HG02798 (cell line): ENCODE measurements around the gene DIP2C.
"Not testable (repeated sequence)": the region's sequence is repeated elsewhere in the genome, so short reads cannot be mapped to it uniquely, and the experiment has no call there.

Source experiments
- ATAC-seq: cut with Tn5 transposase; IDR thresholded peaks from one replicate; pipeline ENCODE4 v1.9.1; 2021; ENCODE audit warnings: mild to moderate bottlenecking; ENCODE audit not compliant: unreplicated experiment, poor library complexity

Gene DIP2C

DNA sequence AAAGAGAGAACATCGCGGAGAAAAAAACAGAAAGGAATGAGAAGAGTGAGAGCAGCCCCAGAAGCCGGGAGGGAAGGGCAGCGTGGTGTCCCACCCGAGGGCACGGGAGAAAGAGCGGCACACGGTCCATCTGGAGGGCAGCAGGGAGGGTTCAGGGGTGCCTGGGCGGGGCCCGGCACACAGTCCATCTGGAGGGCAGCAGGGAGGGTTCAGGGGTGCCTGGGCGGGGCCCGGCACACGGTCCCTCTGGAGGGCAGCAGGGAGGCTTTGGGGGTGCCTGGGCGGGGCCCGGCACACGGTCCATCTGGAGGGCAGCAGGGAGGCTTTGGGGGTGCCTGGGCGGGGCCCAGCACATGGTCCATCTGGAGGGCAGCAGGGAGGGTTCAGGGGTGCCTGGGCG is 381.8 kb downstream of the DIP2C start:
- no peak for ATAC-seq

DNA sequence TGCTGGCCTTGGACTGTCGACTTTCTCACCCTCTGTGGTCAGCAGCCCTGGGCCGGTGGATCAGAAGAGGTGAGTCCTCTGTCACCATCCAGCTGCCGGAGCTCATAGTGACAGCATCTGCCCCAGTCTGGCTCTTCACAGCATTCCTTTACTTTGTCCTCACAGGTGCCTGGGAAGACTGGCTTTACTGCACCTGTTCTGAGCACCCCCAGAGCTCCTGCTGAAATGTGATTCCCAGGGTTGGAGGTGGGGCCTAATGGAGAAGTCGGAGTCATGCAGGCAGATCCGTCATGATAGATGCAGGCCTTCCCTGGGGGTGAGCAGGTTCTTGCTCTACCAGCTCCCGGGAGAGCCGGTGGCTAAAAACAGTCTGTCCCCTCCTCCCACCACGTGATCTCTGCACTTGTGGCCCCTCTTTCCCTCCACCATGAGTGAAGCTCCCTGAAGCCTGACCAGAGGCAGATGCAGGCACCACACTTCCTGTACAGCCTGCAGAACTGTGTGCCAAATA is 382.7 kb downstream of the DIP2C start:
- ATAC-seq: no peak

DNA sequence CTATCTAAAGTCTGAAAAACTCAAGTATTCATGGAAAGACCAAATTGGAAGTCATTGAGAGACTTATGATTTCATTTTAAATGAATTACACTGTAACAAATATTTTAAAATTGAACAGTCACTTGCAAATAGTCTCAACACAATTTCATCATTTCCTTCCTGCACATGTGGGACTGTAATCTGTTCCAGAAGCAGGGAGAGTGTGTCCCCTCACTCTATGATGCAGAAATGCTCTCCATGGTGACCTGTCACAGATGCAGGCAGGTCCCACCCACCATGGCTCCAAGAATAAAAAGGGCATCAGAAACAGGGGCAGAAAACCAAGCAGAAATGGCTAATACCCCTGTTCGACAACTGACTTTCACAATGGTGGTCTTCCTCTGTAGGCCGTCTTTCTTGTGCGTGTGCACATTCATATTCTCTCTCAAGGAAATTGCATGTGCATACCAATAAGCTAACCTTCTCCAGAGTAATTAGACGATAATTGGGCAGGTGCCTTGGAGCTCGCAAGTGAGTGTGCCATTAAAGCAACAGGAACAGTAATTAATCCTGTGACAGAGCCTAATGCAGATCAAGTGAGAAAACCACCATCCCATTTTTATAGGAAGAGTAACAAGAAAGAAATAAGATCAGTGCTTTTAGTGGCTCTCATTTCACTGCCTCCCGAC is 383.3 kb downstream of the DIP2C start:
- ATAC-seq: no peak

DNA sequence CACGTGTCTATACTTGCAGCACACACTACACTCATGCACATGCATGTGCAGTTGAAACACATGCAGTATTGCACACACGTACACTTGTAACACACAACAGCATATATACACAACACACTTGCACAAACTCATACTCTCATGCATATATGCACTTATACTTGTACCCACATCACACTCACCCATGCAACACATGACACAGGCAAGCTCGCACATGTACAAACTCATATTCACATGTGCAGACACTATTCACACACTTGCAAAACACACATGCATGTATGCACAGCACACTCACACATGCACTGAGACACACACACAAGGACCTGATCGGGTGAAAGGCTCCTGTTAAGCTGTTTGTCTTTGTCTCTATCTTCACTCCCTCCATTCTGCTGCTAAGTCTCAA is 384.4 kb downstream of the DIP2C start:
- no peak for ATAC-seq

DNA sequence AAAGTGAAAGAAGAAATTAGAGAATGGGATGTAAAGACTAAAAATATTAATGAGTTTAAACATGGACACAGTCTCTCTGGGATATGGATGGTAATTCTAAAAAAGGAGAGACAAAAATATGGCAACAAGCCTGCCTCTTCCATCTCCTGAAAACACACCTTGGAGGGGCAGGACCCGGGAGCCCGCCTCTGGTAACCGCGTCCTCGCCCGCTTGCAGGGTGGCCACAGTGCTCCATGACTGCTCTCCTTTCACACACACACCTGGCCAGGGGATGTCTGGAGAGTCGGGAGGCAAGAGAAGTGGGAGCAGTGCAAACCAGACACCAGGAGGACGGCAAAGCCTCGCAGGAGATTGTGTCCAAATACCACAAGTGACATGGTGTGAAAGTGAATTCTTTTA is 387.9 kb downstream of the DIP2C start:
- ATAC-seq: no peak

DNA sequence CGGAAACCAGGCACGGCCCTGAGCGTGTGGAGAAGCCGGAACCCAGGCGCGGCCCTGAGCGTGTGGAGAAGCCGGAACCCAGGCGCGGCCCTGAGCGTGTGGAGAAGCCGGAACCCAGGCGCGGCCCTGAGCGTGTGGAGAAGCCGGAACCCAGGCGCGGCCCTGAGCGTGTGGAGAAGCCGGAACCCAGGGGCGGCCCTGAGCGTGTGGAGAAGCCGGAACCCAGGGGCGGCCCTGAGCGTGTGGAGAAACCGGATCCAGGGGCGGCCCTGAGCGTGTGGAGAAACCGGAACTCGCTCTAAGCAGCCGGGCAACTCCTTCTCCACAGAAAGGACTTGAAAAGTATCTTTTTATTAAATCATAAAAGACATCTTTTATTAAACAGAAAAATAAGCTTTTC is 388.9 kb downstream of the DIP2C start:
- not testable (repeated sequence) for ATAC-seq

DNA sequence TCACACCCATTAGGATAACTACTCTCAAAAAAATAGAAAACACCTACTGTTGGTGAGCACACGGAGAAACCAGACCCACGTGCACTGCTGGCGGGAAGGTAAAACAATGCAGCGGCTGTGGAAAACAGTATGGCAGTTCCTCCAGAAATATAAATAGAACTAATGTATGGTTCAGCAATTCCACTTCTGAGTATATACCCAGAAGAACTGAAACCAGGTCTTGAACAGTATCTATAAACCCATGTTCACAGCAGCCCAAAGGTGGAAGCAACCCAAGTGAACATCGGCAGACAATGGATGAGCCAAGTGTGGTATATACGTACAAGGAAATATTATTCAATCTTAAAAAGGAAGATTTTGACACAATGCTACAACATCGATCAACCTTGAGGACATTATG is 389.5 kb downstream of the DIP2C start:
- ATAC-seq: no peak

DNA sequence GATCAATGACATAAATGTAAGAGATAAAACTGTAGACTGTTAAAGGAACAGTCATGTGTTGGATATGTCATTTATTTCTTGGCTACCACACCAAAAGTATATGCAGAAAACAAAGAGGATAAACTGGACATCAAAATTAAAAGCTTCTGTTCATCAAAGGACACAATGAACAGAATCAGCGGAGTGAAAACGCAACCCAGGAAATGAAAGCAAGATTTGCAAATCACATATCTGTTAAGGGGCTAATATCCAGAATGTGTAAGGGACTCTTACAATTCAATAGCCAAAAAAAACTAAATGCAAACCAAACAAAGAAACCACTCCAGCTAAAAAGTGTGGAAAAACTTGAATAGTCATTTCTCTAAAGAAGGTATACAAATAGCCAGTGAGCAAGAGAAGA is 390.0 kb downstream of the DIP2C start:
- ATAC-seq: no peak

DNA sequence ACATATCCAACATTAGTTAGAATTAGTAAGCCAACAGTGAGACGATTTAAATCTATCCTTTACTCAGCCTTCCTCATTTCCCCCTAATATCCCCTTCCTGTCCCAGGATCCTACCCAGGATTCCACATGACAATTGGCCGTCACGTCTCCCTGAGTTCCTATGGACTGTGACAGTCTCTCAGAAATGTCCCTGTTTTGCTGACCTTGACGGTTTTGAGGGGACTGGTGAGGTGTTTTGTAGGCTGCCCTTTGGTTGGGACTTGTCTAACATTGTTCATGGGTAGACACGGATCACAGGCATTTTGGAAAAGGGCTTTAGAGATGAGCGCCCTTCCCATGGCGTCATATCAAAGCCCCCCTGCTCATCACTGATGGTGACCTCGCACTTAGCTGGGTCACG is 391.4 kb downstream of the DIP2C start:
- no peak for ATAC-seq

DNA sequence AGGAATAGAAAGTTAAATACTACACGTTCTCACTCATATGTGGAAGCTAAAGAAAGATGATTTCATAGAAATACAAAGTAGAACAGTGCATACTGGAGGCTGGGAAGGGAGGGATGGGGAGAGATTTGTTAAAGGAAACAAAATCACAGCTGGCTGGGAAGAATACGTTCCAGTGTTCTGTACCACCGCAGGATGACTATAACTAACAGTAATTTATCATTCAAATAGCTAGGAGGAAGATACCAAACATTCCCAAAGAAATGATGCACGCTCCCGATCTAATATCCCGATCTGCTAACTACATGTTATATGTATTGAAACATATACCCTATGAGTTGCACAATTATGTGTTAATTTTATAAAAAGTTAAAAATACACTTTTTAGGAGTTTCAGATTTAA is 391.9 kb downstream of the DIP2C start:
- ATAC-seq: no peak

DNA sequence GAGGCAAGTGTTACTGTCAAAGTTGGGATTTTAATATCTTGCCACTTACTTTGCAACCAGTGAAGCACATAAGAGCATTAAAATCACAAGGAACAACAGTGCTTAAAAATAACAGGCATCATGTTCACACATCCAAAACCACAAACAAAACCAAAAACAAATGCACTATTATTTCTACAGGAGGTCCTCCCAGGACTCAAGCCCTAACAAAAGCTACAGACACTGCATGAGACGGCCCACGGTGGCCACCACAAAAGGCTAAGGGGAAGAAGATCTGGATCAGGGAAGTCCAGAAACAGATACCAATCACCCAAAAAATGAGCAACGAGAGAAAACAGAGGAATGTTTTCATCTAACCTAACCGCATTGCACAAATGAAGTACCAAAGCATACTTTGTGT is 395.8 kb downstream of the DIP2C start:
- ATAC-seq: no peak

DNA sequence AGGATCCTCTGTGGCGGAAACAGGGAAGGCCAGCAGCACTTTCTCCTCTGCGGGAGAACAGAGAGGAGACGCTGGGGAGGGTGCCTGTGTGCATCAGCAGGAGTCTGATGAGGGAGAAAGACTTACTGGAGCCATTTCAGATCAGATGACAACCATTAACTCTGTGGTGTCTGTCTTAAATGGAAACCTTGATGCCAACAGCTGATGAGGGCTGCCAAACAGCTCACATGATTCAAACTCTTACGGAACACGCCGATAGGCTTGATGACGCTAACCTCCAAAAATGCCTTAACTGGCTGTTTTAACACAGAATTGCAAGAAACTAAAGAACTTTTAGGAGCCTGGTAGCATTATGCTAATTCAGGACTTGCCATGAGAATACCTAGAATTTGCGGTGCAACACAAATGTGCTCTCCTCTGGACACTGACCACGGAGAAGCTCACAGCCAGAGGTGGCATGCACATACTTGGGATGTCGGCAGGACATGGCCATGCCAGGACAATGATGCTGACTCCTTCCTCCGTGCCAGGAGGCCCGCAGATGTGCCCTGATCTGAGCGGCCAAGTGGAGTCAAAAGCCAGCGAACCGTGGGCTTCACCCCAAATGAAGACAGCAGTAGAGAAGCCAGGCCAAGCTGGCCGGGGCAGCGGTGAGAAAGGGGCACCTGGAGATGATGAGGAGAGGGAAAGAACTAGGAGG is 399.3 kb downstream of the DIP2C start:
- no peak for ATAC-seq

DNA sequence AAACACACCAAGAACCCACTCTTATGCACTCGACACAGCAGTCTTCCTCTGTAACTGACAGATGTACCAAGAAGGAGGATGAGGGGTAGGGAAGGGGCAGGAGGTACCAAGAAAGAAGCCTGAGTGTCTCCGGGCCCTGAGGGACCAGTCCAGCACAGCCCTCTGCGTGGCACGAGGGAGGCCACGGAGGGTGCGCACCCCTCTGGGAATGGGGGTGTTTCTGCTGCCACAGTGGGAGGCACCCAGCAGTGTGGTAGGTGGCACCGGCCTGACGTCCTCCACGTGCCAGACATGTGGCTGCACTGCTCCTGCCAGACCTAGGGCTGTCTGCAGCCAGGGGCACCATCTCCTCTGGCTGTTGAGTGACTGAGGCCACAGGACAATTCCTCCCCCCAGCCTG is 399.9 kb downstream of the DIP2C start:
- no peak for ATAC-seq

DNA sequence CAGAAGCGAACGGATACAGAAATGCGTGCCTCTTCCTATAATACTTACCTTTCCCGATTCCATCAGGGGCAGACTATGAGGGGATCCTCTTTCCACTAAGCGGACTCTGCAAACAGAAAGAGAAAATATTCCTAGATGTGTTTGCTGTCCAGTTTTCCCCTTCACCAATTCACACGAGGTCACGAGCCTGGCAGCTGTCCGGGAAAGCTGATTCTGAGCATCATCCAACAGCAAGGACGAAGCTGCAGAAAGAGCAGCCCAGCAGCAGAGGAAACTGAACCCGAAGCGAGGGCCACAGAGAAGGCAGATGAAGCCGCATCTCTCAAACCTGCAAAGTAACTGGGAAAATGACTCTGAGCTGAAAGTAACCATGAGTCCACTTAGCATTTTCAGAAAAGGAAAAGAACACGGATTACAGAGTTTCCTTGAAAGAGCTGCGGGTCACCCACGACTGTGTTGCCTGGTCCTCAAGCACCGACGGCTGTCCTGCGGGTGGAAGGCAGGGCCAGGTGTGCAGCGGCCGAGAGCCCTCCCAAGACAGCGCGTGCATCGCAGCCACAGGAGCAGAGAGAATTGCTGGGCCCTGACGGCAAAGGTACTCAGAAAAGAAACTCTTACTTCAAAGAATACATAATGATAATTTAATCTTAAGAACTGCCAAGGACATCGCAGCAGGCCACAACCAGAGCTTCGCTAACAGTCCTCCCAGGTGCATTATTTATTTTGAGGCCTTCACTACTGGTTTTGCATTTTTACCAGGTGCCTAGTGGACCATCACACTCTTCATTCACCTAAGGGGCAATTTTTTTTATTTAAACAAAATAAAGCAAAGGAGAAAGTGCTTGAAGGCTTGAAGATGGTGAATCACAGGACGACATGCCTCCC is 400.9 kb downstream of the DIP2C start:
- no peak for ATAC-seq

DNA sequence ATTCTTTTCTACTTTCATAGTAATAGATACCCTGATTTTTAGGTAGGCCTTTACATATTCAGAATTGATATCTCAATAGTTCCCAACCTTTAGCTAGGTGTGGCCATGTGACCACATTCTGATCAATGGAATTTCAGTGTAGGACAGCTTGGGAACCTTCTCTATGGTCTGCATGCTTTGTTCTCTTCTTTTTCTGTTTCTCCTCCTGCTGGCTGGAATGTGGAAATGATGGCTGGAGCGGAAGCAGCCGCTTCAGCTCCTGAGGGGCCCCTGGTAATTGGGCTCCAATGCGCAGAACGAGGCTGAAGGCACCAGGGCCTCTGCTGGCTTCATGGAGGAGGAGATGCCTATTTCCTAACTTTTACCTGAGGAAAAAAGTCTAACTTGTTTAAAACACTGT is 401.7 kb downstream of the DIP2C start:
- no peak for ATAC-seq

DNA sequence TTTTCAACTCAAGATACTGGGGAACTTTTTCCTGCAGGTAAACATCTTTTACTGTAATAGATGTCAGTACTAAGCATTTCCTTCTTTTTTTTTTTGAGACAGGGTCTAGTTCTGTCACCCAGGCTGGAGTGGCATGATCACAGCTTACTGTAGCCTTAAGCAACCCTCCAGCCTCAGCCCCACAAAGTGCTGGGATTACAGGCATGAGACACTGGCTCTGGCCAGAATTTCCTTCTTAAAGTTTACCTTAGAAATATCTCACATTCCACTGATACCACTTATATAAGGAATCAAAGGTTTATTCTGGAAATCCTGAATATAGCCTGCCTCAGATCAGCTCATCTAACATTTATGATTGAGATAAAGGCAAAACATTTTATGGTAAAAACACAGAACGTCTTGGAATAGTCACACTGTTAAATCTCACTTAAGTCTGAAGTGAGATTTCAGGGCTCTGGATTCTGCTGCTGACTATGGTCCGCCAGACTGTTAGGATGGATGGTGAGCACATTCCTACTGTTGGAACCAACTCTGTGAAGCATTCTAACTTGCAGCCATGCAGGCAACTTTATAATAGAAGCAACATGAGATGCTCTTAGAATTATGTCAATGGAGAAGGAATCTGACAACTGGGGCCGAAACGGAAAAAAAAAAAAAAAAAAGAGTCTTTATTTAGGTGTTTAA is 402.3 kb downstream of the DIP2C start:
- no peak for ATAC-seq

DNA sequence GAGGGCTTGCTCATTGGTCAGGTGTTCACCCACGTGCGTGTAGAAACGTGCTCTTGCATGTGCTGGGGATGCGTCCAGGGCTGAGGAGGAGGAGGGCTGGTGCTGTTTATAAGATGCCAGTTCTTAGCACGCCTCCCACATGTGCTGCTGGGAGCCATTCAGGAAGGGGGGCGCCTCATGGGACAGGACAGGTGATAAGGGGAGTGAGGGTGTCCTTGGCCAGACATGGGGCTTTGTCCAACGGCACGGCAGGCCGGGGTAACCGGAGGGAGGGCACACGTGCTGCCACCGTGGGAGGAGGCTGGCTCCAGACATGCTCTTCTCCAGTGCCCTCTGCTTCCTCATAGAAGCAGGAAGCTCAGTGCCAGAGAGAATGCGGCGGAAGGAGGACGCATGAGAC is 404.3 kb downstream of the DIP2C start:
- ATAC-seq: no peak

DNA sequence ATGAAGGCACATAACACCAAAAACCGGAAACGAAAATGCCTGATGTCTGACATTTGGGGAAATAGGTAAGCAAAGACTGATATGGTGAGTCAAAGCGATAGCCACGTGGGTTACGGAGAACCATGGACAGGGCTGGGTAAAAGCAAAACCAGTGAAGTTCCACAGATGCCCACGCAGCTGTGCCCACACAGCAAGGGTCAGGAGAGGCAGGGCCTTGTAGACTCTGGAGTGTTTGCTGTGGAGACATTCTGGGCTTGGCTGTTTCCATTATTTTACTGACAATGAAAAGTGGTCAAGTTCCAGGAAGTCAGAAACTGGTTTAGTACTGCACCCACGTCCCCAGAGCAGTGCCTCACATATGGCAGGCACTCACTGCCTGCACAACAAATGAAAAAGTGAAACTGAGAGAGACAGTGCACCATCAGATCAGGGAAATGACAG is 405.5 kb downstream of the DIP2C start:
- peak; percentile 80 for ATAC-seq

DNA sequence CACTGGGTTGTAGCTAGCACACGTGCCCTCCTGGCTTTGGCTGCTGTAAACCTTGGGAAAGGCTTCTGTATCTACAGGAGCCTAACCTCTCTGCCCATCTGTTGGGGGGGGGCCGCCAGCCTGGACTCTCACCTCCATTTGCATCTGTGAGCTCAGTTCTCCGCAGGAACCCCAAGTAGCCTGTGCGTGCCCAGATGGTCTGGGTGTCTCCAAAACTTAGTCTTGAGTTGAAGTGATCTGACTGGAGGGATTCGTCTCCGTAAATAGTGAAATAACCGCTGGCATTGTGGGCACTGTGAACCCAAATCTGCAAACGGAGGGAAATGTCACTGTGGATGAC is 406.4 kb downstream of the DIP2C start:
- no peak for ATAC-seq

DNA sequence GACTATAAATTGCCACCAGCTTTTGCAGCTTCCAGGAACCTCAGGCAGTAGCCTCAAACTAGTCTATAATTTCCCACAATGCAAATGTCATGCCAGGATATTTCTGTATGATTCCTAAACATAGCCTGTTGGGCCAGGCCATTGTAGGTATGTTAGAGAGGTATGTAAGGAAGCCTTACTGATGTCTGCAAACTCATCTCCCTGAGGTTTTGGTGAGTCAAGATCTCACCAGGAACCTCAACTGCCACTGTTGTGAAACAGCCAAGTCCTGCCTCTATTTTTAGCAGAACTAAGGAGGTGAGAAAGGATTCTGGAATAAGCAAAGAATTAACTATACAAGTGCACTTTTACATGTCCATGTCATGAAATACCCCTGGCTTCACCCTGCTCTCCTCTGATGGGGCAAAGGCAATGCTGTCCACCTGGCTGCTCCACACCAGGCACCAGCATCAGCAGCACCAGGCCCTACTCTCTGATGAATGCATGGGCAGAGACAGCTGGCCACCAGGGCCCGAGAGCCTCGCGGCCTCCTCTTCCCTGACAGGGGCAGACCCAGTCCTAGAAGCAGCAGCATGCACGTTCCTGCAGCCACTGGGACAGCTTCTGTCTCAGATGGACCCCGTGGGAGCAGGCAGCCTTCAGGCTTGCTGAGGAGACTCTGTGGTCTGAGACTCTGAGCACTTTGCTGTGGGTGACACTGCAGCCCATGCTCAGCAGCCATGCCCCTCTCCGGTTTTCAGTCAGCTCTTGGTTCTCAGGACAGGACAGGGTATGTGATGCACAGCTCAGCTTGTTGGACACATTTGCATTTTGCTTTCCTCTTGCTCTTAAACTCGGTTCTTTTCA is 407.0 kb downstream of the DIP2C start:
- ATAC-seq: peak; percentile 44
